ENCODE measurements around the gene PTPRT.

PTPRT gene

DNA sequence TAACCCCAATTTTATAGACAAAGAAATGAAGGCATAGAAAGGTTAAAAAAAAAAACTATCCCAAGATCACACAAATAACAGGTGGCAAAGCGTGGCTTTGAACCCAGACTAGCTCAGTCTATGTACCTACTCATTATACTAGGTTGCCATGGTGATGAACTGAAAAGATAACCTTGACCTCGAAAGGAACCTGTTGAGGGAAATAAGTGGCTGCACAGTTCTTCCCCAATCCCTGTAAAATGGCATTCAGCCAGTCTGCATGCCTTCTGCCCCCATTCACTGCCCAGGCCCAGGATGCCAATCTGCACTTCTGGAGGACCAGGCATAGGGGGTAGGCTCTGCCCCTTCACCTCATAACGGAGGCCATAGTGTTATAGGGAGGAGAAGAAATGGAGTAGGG is 295.2 kb downstream of the PTPRT start:
- no peaks in the 10 kb centered on the region for H3K9me3 ChIP-seq (ENCODE audit: control insufficient read depth, insufficient read depth, low read length)
- no peaks in the 10 kb centered on the region for H3K4me1 ChIP-seq (ENCODE audit: insufficient read depth, low read length)
- no peak overlapping the region for H3K9ac ChIP-seq (ENCODE audit: low read depth, low read length)
- no peaks in the 10 kb centered on the region for H3K36me3 ChIP-seq (ENCODE audit: insufficient read depth, low read length)

DNA sequence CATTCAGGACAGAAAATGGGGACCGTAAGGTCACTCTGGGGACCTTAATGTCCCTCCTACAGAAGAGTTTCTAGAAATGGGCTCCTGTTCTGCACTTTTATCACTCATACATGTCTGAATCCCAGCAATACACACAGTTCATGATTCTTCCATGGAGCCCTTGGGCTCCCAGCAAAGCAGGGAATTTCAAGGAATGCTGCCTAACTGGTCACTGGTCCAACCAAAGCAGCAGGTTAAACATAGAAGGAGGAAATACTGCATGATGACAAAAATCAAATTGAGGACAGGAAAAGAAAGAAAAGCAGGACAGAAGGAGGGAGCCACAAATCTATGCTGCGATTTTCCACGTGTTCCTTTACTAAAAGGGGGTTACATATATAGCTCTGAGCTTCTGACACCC is 300.2 kb downstream of the PTPRT start:
- Histone ChIP-seq H3K36me3 (ENCODE audit: insufficient read depth, low read length) (no peaks in the 10 kb centered on the region), H3K9me3 (ENCODE audit: control insufficient read depth, insufficient read depth, low read length) (no peaks in the 10 kb centered on the region)

GRCh38 chr20:42887281-42887680 is 302.4 kb downstream of the PTPRT start:
- Histone ChIP-seq H3K36me3 (ENCODE audit: insufficient read depth, low read length) (no peaks in the 10 kb centered on the region), H3K9ac (ENCODE audit: low read depth, low read length) (no peak overlapping the region), H3K9me3 (ENCODE audit: control insufficient read depth, insufficient read depth, low read length) (no peaks in the 10 kb centered on the region), H3K4me1 (ENCODE audit: insufficient read depth, low read length) (no peaks in the 10 kb centered on the region)

More for the DNA sequence above, 300.2 kb downstream of the PTPRT start:
- Histone ChIP-seq H3K9ac (ENCODE audit: low read depth, low read length) (no peak overlapping the region), H3K4me1 (ENCODE audit: insufficient read depth, low read length) (no peaks in the 10 kb centered on the region)

DNA sequence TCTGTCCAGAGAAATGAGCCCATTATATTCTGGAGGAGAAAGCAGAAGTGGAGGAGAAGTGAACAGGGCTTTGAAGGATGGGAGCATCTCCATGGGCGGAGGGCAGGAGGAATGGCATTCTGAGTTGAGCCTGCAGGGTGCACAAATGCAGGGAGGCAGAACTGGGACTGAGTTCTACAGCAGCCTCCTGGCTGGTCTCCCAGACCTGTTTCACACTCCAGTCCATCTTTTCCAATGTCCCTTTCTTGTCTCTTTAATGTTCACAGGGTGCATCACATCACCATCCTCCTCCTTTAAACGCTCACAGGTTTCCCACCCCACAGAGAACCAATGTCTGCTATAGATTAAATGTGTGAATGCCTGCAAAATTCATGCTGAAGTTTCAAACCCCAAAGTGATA is 302.9 kb downstream of the PTPRT start:
- H3K4me1 ChIP-seq (ENCODE audit: insufficient read depth, low read length): no peaks in the 10 kb centered on the region
- no peaks in the 10 kb centered on the region for H3K36me3 ChIP-seq (ENCODE audit: insufficient read depth, low read length)
- H3K9me3 ChIP-seq (ENCODE audit: control insufficient read depth, insufficient read depth, low read length): no peaks in the 10 kb centered on the region
- no peak overlapping the region for H3K9ac ChIP-seq (ENCODE audit: low read depth, low read length)

- no peaks in the 10 kb centered on the region for H3K9me3 ChIP-seq (ENCODE audit: control insufficient read depth, insufficient read depth, low read length)
- no peaks in the 10 kb centered on the region for H3K4me1 ChIP-seq (ENCODE audit: insufficient read depth, low read length)
- no peak overlapping the region for H3K9ac ChIP-seq (ENCODE audit: low read depth, low read length)
- H3K36me3 ChIP-seq (ENCODE audit: insufficient read depth, low read length): no peaks in the 10 kb centered on the region
These were observed 303.7 kb downstream of the PTPRT start for GRCh38 chr20:42886046-42886445.

- Histone ChIP-seq H3K4me1 (ENCODE audit: insufficient read depth, low read length) (no peaks in the 10 kb centered on the region), H3K9me3 (ENCODE audit: control insufficient read depth, insufficient read depth, low read length) (no peaks in the 10 kb centered on the region), H3K36me3 (ENCODE audit: insufficient read depth, low read length) (no peaks in the 10 kb centered on the region), H3K9ac (ENCODE audit: low read depth, low read length) (no peak overlapping the region)
These were observed 314.1 kb downstream of the PTPRT start for GRCh38 chr20:42875581-42875980.

GRCh38 chr20:42873259-42873658 is 316.4 kb downstream of the PTPRT start:
- H3K9ac ChIP-seq (ENCODE audit: low read depth, low read length): no peak overlapping the region
- no peaks in the 10 kb centered on the region for H3K36me3 ChIP-seq (ENCODE audit: insufficient read depth, low read length)
- no peaks in the 10 kb centered on the region for H3K4me1 ChIP-seq (ENCODE audit: insufficient read depth, low read length)
- no peaks in the 10 kb centered on the region for H3K9me3 ChIP-seq (ENCODE audit: control insufficient read depth, insufficient read depth, low read length)

DNA sequence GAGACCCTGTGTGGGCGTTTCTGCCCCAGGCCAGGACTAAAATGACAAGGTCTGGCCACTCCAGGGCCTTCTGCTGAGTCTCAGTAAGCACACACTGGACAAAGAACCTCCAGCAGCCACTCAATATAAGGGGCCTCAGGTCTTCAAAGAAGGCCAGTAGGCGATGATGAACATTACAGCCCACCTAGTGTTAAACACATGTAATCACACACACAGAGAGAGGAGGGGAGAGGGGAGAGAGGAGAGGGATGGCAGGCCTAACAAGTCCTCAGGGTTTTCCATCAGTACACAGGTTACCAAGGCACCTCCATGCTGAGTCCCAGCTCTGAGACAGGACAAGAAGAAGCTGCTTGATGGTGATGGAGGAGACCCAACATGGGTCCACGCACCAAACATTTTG is 325.6 kb downstream of the PTPRT start:
- no peak overlapping the region for H3K9ac ChIP-seq (ENCODE audit: low read depth, low read length)
- no peaks in the 10 kb centered on the region for H3K9me3 ChIP-seq (ENCODE audit: control insufficient read depth, insufficient read depth, low read length)
- no peaks in the 10 kb centered on the region for H3K36me3 ChIP-seq (ENCODE audit: insufficient read depth, low read length)
- H3K4me1 ChIP-seq (ENCODE audit: insufficient read depth, low read length): no peaks in the 10 kb centered on the region

DNA sequence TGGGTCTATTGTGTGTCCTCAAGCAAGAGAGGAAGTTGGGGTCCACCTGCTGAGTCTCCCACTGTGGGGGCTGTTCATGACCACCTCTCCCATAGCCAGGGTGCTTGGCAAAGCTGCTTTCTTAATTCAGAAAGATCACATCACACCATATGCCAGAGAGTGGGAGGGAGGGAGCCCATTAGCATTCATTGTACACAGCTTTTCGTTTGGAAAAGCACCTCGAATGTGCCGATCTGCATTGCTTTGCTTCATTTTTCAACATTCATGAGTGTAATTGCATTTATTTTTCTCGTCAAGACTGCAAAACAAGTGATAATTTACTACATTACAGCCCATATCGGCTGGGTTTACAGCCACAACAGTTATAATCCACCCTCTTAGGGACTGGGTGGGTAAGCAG is 327.3 kb downstream of the PTPRT start:
- no peaks in the 10 kb centered on the region for H3K36me3 ChIP-seq (ENCODE audit: insufficient read depth, low read length)
- H3K4me1 ChIP-seq (ENCODE audit: insufficient read depth, low read length): no peaks in the 10 kb centered on the region
- H3K9me3 ChIP-seq (ENCODE audit: control insufficient read depth, insufficient read depth, low read length): no peaks in the 10 kb centered on the region

DNA sequence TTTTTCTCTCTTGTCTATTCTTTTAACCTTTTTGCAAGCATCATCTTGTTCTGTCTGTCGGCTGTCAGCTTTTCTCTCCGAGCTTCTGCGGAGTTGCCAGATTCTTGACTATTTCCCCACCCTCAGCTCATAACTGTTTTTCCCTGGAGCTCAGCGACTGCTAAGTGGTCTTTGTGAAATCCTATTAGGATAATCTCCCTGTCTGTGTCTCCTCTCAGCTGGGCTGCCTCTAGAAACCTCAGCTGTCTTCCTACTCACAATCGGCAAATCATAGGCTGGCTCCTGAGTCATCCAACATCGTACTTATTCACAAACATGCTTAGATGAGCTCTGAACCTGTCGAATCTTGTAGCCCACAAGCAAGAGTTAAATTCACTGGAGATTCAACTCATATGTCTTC is 332.3 kb downstream of the PTPRT start:
- H3K9me3 ChIP-seq (ENCODE audit: control insufficient read depth, insufficient read depth, low read length): no peaks in the 10 kb centered on the region
- no peaks in the 10 kb centered on the region for H3K4me1 ChIP-seq (ENCODE audit: insufficient read depth, low read length)
- H3K9ac ChIP-seq (ENCODE audit: low read depth, low read length): no peak overlapping the region
- no peaks in the 10 kb centered on the region for H3K36me3 ChIP-seq (ENCODE audit: insufficient read depth, low read length)

More for the DNA sequence above, 327.3 kb downstream of the PTPRT start:
- no peak overlapping the region for H3K9ac ChIP-seq (ENCODE audit: low read depth, low read length)

- no peaks in the 10 kb centered on the region for H3K36me3 ChIP-seq (ENCODE audit: insufficient read depth, low read length)
- H3K4me1 ChIP-seq (ENCODE audit: insufficient read depth, low read length): no peaks in the 10 kb centered on the region
- no peak overlapping the region for H3K9ac ChIP-seq (ENCODE audit: low read depth, low read length)
- H3K9me3 ChIP-seq (ENCODE audit: control insufficient read depth, insufficient read depth, low read length): no peaks in the 10 kb centered on the region
These were observed 333.8 kb downstream of the PTPRT start for GRCh38 chr20:42855896-42856295.

DNA sequence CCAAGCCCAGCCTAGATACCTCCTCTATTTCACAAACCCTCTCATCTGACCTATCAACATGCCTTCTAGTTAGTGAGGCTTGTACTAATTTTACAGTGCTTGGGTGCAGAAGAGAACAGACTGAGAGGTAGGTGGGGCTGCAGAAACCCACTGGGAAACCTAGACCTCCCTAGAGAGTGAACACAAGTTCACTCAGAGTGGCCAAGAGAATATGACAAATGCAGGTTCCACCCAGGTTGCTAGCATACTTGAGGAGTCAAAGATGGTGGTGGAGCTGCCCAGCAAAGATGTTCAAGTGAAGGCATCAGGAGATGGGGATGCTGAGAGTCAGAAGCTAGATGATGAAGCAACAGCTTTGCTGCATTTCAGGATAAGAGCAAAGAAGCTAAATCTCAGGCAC is 337.0 kb downstream of the PTPRT start:
- no peaks in the 10 kb centered on the region for H3K4me1 ChIP-seq (ENCODE audit: insufficient read depth, low read length)
- H3K36me3 ChIP-seq (ENCODE audit: insufficient read depth, low read length): no peaks in the 10 kb centered on the region
- H3K9ac ChIP-seq (ENCODE audit: low read depth, low read length): no peak overlapping the region
- no peaks in the 10 kb centered on the region for H3K9me3 ChIP-seq (ENCODE audit: control insufficient read depth, insufficient read depth, low read length)

- no peaks in the 10 kb centered on the region for H3K4me1 ChIP-seq (ENCODE audit: insufficient read depth, low read length)
- no peaks in the 10 kb centered on the region for H3K36me3 ChIP-seq (ENCODE audit: insufficient read depth, low read length)
- H3K9me3 ChIP-seq (ENCODE audit: control insufficient read depth, insufficient read depth, low read length): no peaks in the 10 kb centered on the region
- H3K9ac ChIP-seq (ENCODE audit: low read depth, low read length): no peak overlapping the region
These were observed 342.8 kb downstream of the PTPRT start for GRCh38 chr20:42846784-42847490.

- Histone ChIP-seq H3K4me1 (ENCODE audit: insufficient read depth, low read length) (no peaks in the 10 kb centered on the region), H3K9ac (ENCODE audit: low read depth, low read length) (no peak overlapping the region), H3K36me3 (ENCODE audit: insufficient read depth, low read length) (no peaks in the 10 kb centered on the region), H3K9me3 (ENCODE audit: control insufficient read depth, insufficient read depth, low read length) (no peaks in the 10 kb centered on the region)
These were observed 345.0 kb downstream of the PTPRT start for GRCh38 chr20:42844751-42845150.

GRCh38 chr20:42837456-42837855 is 352.2 kb downstream of the PTPRT start:
- H3K36me3 ChIP-seq (ENCODE audit: insufficient read depth, low read length): no peaks in the 10 kb centered on the region
- no peaks in the 10 kb centered on the region for H3K9me3 ChIP-seq (ENCODE audit: control insufficient read depth, insufficient read depth, low read length)
- peaks cover 7% of the 10 kb centered on the region for H3K4me1 ChIP-seq (ENCODE audit: insufficient read depth, low read length)
- H3K9ac ChIP-seq (ENCODE audit: low read depth, low read length): no peak overlapping the region

Data from ES-I3 (cell line).